GM19099 (cell line): ENCODE data around the gene REV1.

Experiments
- POLR2A ChIP-seq: IDR thresholded peaks from 3 replicates; pipeline ENCODE4 v1.6.1; 2011; ENCODE audit warnings: low read depth; ENCODE audit not compliant: insufficient read length; ENCODE audit errors: extremely low read depth

REV1 gene

DNA sequence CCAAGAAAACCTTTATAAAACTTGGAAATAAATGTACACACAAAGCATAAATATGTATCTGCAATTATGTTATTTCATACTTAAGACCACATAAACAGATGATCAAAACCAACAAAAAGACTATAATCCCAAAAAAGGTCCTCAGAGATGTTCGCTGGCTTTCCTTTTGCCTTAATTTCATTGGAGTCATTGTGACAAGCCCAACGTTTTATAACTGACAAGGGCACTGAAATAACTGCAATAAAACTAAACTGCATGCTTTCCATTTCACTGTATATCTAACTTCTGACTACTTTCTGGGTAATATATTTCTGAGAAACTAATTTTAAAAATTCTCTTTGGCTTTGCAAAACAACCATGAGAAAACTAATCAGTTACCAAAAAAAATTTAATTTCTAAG is 56.5 kb downstream of the REV1 start:
- no peak for TF ChIP-seq POLR2A

- TF ChIP-seq POLR2A = no peak
Measured at GRCh38 chr2:99431587-99432275, 58.1 kb downstream of the REV1 start.

DNA sequence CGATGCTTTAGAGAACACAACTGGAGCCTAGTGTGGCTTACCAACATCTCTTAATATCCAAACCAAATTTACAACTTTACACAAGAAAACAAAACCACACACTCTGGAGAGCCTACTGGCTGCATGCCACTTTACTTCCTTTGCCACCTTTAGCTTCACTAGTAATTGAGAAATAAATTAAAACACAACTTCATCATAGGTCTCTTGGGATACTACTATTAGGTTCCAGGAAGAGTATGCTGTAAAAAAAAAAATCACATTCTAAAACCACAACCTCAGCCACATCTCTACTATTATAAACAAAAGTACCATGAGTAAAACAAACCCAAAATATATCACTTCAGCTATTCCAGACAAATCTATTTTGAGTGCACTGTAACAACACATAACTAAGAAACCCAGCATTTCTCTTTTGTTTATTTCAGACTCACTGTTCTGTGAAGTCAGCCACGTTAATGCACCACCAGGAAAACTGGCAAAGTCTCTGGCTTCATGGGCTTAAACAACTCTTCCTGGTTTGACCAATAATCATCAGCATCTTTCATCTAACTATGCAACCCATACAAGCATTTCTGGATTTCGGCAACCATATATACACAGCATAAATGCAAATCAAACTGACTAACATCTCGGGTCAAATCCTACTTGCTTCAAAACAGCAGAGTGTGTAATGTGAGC is 59.1 kb downstream of the REV1 start:
- TF ChIP-seq POLR2A = no peak

DNA sequence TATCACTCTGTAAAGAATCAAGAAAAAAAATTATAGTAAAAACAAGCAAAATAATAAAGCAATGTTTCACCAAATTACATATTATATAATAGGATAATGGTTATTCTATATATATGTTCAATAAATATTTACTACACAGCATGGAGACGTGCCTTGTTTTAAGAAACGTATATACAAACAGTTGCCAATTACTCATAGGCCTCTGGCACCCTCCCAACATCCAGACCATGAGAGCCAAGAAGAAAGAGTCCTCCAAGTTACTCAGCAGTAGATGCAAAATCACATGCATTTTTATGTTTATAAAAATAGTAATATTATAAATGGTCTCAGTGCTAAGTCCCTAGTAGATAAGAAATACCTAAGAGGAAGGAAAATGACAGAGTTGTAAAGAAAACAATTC is 64.8 kb downstream of the REV1 start:
- TF ChIP-seq POLR2A = no peak

DNA sequence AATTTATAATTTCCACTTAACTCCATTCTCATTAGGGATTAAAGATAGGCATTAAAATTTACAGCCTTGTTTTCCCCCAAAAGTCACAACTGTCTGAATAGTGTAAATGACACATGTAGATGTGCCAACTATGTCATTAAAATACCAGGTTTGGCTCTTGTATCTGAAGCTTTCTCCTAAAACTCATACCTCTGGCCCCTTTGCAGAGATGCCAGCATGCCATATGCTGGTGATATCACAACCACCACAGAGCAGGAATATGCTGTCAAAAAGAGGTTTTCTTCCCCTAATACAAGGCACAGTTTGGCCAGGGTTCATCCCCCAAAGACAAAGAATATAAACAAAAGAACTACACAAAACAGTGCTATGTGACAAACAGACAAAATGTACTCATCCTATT is 65.4 kb downstream of the REV1 start:
- TF ChIP-seq POLR2A = no peak

GRCh38 chr2:99422599-99422998 is 67.2 kb downstream of the REV1 start:
- no peak for TF ChIP-seq POLR2A

GRCh38 chr2:99421469-99421868 is 68.3 kb downstream of the REV1 start:
- no peak for TF ChIP-seq POLR2A

- TF ChIP-seq POLR2A = no peak
Measured at GRCh38 chr2:99420751-99421299, 69.0 kb downstream of the REV1 start.

- no peak for TF ChIP-seq POLR2A
Measured at GRCh38 chr2:99420031-99420430, 69.8 kb downstream of the REV1 start.

DNA sequence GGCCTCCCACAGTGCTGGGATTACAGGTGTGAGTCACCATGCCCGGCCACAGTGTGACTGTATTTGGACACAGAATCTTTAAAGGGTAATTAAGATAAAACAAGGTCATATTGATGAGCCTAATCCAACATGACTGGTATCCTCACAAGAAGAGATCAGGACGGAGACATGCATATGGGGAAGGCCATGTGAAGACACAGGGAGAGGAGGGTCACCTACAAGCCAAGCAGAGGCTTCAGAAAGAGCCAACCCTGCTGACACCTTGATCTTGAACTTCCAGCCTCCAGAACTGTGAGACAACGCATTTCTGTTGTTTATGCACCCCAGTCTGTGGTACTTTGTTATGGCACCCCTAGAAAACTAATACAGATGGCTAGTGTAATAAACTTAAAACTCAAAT is 72.4 kb downstream of the REV1 start:
- no peak for TF ChIP-seq POLR2A

GRCh38 chr2:99414566-99414965 is 75.3 kb downstream of the REV1 start:
- TF ChIP-seq POLR2A = no peak

DNA sequence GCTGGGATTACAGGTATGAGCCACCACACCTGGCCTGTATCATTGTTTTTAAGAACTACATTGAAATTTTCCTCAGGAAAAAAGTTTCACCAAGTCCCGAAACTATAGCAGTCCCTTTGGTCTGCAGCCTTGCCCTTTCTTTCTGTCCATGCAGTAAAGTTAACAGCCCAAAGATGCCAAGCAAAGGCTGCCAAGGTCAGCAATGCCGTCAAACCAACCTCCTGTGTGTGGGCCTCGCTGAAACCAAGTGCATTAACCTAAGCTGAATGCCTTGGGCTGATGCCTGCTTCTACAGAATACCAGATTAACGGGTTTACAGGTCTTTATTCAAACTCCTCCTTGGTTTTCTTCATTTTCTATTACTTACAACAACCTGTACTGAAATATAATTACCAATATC is 79.5 kb downstream of the REV1 start:
- no peak for TF ChIP-seq POLR2A

- TF ChIP-seq POLR2A = no peak
Measured at GRCh38 chr2:99406137-99406536, 83.7 kb downstream of the REV1 start.

- TF ChIP-seq POLR2A = no peak
Measured at GRCh38 chr2:99404797-99405669, 84.8 kb downstream of the REV1 start.

DNA sequence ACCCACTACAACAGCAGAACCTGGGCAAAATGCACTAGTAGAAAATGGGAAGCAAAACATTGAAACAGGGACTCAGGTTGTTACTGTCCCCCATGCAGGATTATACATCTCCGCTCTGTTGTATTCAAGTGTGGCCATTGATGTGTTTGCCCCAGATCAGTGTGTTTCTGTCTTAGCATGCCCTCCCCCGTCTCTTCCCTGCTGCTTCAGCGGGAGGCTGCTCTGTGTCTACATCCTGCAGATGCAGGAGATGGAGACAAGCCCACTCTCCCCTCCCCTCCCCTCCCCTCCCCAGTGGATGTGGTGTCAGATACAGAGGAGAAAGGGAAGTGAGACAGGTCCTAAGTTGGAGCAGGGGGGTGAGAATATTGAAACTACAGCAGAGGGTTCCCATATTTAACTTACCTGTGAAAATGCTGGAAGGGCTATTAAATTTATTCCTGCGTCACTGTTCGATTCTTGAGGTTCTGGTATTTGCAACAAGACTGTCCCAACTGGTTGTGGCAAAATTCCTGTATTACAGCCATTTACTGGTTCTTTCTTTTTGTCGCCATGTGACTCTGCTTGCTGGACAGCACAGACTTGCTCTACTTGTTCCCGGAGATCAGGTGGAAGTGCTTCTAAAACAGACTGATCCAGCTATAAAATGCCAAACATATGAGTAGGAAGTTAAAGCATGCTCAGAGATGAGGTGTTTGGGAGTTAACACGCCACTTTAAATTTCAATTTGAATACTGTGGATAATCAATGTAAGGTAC is 85.6 kb downstream of the REV1 start:
- TF ChIP-seq POLR2A = no peak
